ENCODE results near the gene PHYH. TPM values are rescaled to one million over a fixed set of nuclear protein-coding genes. Genes with fewer than 3 reads are reported as not detected.
A peak's percentile ranks its signal among the peaks of the same experiment; 100 is the strongest.

The PHYH gene
- total and polyA plus RNA-seq, 4 donors, result 45.4 to 139 (median 86.8) TPM

DNA sequence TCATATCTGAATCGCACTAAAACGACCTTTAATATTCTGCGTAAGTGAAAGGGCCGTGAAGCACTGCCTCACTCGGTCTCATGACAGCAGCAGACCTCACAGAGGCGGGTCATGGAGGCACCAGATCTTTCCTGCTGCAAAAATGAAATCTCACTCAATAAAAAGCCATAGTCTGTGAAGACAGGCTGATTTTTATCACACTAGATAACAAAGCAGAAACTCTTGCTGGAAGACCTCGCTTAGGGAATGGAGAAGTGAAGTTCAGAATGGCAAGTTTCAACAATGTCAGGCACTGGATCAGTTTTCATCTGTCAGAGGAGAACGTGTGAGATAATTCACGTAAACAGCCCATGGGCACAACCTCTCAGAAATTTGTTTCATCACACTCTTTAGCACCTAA lies 40.2 kb upstream of the PHYH start:
- 86% methylated on average over 9 of the region's 9 CpGs for WGBS

DNA sequence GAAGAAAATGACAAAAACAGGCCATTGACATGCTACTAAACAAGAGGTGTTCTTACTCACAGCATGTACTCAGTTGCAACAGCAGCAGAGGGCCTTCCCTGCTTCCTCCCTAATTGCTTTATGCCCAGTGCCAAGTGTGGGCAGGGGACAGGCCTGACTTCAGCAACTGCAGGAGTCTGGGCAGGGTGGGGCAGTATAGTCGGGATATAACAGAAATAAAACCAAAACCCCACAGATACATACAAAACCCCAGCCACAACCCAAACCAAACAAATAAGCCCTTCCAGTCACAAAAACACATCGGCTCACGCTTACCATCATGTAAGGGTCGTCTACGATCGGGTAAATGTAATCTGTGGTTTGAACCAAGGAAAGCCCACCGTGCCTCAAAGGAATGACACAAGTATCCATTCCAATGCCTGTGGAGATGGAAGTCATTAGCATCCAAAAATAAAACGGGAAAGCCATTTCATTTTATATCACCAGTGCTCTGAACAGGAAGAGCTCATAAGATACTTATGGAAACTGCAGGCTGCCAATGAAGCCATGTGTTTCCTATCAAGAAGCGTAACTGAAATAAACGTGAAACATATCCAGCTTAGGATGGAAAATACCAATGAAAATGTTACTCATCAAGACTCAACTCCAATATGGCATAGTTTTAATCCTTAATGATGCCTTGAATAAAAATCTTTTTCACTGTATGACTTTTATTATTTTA lies 38.7 kb upstream of the PHYH start:
- 80% methylated on average over 10 of the region's 10 CpGs for WGBS
- Histone ChIP-seq H3K36me3 (ENCODE audit: control insufficient read depth in 4 of 4, insufficient read depth in 3 of 4, low read depth in 1 of 4, low read length in 3 of 4) (peaks cover 5 to 16% (median 6%) of the 10 kb centered on the region in 4 donors), H3K27ac (ENCODE audit: low read depth in 1 of 2, low read length in 2 of 2) (no peak overlapping the region), H3K27me3 (ENCODE audit: control insufficient read depth in 4 of 4, insufficient read depth in 4 of 4, low read length in 3 of 4) (no peaks in the 10 kb centered on the region), H3K9ac (ENCODE audit: low read depth in 1 of 2, low read length in 2 of 2) (no peak overlapping the region), H3K9me3 (ENCODE audit: control insufficient read depth in 4 of 4, low read length in 3 of 4) (no peaks in the 10 kb centered on the region), H3K4me3 (ENCODE audit: low read depth in 1 of 3, low read length in 3 of 3) (no peak overlapping the region), H3K4me1 (ENCODE audit: control insufficient read depth in 4 of 4, insufficient read depth in 4 of 4, low read length in 3 of 4) (peaks cover 0 to 12% (median 2%) of the 10 kb centered on the region in 4 donors)
- DNase-seq (ENCODE audit: low spot score), result no peak
- TF ChIP-seq, protein P1, sequence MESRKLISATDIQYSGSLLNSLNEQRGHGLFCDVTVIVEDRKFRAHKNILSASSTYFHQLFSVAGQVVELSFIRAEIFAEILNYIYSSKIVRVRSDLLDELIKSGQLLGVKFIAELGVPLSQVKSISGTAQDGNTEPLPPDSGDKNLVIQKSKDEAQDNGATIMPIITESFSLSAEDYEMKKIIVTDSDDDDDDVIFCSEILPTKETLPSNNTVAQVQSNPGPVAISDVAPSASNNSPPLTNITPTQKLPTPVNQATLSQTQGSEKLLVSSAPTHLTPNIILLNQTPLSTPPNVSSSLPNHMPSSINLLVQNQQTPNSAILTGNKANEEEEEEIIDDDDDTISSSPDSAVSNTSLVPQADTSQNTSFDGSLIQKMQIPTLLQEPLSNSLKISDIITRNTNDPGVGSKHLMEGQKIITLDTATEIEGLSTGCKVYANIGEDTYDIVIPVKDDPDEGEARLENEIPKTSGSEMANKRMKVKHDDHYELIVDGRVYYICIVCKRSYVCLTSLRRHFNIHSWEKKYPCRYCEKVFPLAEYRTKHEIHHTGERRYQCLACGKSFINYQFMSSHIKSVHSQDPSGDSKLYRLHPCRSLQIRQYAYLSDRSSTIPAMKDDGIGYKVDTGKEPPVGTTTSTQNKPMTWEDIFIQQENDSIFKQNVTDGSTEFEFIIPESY (IDR thresholded peaks at IDR 0.05), result no peak
- no peak for TF ChIP-seq FOXA2 (IDR thresholded peaks at IDR 0.05)

More for the DNA sequence above, 40.2 kb upstream of the PHYH start:
- no peak for DNase-seq (ENCODE audit: low spot score)
- H3K9me3 ChIP-seq (ENCODE audit: control insufficient read depth in 4 of 4, low read length in 3 of 4), result no peaks in the 10 kb centered on the region
- no peak overlapping the region for H3K9ac ChIP-seq (ENCODE audit: low read depth in 1 of 2, low read length in 2 of 2)
- peaks cover 0 to 12% (median 2%) of the 10 kb centered on the region in 4 donors for H3K4me1 ChIP-seq (ENCODE audit: control insufficient read depth in 4 of 4, insufficient read depth in 4 of 4, low read length in 3 of 4)
- peaks cover 0 to 14% (median 2%) of the 10 kb centered on the region in 4 donors for H3K36me3 ChIP-seq (ENCODE audit: control insufficient read depth in 4 of 4, insufficient read depth in 3 of 4, low read depth in 1 of 4, low read length in 3 of 4)
- H3K27ac ChIP-seq (ENCODE audit: low read depth in 1 of 2, low read length in 2 of 2), result no peak overlapping the region
- no peak overlapping the region for H3K4me3 ChIP-seq (ENCODE audit: low read depth in 1 of 3, low read length in 3 of 3)
- TF ChIP-seq FOXA2 (IDR thresholded peaks at IDR 0.05), result no peak
- no peak for TF ChIP-seq JUND (IDR thresholded peaks at IDR 0.05)
- TF ChIP-seq EGR1 (IDR thresholded peaks at IDR 0.05; ENCODE audit: low read depth in 2 of 2), result no peak
- no peak for TF ChIP-seq YY1 (IDR thresholded peaks at IDR 0.05)
- no peak for TF ChIP-seq REST (IDR thresholded peaks at IDR 0.05)
- TF ChIP-seq HNF4G (IDR thresholded peaks at IDR 0.05), result no peak
- H3K27me3 ChIP-seq (ENCODE audit: control insufficient read depth in 4 of 4, insufficient read depth in 4 of 4, low read length in 3 of 4), result no peaks in the 10 kb centered on the region

- 54% methylated on average over 6 of the region's 6 CpGs for WGBS
- no peak overlapping the region for H3K27ac ChIP-seq (ENCODE audit: low read depth in 1 of 2, low read length in 2 of 2)
- no peak overlapping the region for H3K4me3 ChIP-seq (ENCODE audit: low read depth in 1 of 3, low read length in 3 of 3)
- no peaks in the 10 kb centered on the region for H3K9me3 ChIP-seq (ENCODE audit: control insufficient read depth in 4 of 4, low read length in 3 of 4)
- H3K27me3 ChIP-seq (ENCODE audit: control insufficient read depth in 4 of 4, insufficient read depth in 4 of 4, low read length in 3 of 4), result no peaks in the 10 kb centered on the region
- no peak for DNase-seq (ENCODE audit: low spot score)
- peaks cover 6 to 13% (median 7%) of the 10 kb centered on the region in 4 donors for H3K36me3 ChIP-seq (ENCODE audit: control insufficient read depth in 4 of 4, insufficient read depth in 3 of 4, low read depth in 1 of 4, low read length in 3 of 4)
- no peak overlapping the region for H3K9ac ChIP-seq (ENCODE audit: low read depth in 1 of 2, low read length in 2 of 2)
- H3K4me1 ChIP-seq (ENCODE audit: control insufficient read depth in 4 of 4, insufficient read depth in 4 of 4, low read length in 3 of 4), result peaks cover 0 to 12% (median 2%) of the 10 kb centered on the region in 4 donors
- TF ChIP-seq REST (IDR thresholded peaks at IDR 0.05) (no peak), SP1 (IDR thresholded peaks at IDR 0.05) (peak; percentile 25), FOXA1 (IDR thresholded peaks at IDR 0.05) (no peak), HNF4A (conservative IDR thresholded peaks at IDR 0.05) (peak; percentile 11 to 71), MAX (IDR thresholded peaks at IDR 0.05) (peak; percentile 18), TAF1 (conservative IDR thresholded peaks at IDR 0.05) (no peak)
- TF ChIP-seq, protein P2, sequence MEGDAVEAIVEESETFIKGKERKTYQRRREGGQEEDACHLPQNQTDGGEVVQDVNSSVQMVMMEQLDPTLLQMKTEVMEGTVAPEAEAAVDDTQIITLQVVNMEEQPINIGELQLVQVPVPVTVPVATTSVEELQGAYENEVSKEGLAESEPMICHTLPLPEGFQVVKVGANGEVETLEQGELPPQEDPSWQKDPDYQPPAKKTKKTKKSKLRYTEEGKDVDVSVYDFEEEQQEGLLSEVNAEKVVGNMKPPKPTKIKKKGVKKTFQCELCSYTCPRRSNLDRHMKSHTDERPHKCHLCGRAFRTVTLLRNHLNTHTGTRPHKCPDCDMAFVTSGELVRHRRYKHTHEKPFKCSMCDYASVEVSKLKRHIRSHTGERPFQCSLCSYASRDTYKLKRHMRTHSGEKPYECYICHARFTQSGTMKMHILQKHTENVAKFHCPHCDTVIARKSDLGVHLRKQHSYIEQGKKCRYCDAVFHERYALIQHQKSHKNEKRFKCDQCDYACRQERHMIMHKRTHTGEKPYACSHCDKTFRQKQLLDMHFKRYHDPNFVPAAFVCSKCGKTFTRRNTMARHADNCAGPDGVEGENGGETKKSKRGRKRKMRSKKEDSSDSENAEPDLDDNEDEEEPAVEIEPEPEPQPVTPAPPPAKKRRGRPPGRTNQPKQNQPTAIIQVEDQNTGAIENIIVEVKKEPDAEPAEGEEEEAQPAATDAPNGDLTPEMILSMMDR (IDR thresholded peaks at IDR 0.05; ENCODE audit: low read depth, low read length, missing input control), result no peak
- TF ChIP-seq, protein P1 (IDR thresholded peaks at IDR 0.05), result no peak
These were observed 37.9 kb upstream of the PHYH start for GRCh38 chr10:13337827-13338196.

Measured in liver (tissue), 9 donors.